ENCODE data around the gene PODNL1.

DNA sequence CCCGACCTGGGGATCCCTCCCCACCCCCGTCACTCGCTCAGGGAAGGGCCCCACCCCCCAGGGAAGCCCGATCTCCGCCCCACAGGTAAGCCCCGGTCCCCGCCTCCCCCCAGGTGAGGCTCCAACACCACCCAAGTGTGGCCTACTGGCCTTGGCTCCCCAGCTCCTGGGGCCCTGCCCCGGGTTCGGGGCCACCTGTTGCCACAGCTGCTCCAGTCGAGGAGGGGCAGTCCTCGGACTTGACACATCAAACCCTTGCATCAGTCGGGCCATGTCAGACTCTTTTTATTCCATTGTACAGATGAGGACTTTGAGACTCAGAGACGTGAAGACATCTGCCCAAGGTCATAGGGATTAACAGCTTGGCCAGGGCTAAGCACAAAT lies 31.7 kb downstream of the PODNL1 start:
- TF ChIP-seq, protein P1, sequence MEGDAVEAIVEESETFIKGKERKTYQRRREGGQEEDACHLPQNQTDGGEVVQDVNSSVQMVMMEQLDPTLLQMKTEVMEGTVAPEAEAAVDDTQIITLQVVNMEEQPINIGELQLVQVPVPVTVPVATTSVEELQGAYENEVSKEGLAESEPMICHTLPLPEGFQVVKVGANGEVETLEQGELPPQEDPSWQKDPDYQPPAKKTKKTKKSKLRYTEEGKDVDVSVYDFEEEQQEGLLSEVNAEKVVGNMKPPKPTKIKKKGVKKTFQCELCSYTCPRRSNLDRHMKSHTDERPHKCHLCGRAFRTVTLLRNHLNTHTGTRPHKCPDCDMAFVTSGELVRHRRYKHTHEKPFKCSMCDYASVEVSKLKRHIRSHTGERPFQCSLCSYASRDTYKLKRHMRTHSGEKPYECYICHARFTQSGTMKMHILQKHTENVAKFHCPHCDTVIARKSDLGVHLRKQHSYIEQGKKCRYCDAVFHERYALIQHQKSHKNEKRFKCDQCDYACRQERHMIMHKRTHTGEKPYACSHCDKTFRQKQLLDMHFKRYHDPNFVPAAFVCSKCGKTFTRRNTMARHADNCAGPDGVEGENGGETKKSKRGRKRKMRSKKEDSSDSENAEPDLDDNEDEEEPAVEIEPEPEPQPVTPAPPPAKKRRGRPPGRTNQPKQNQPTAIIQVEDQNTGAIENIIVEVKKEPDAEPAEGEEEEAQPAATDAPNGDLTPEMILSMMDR (conservative IDR thresholded peaks at IDR 0.05; ENCODE audit: low read depth in 2 of 2): no peak
- TF ChIP-seq JUNB (IDR thresholded peaks at IDR 0.05; ENCODE audit: unreplicated experiment) (no peak), POLR2AphosphoS5 (IDR thresholded peaks at IDR 0.05; ENCODE audit: low read depth) (no peak)
